ENCODE results near the gene IFT20. TPM values are rescaled to one million over a fixed set of nuclear protein-coding genes. Genes with fewer than 3 reads are reported as not detected.

The IFT20 gene
- total RNA-seq, 1 experiment from 2014 or later = 21.0 TPM

GRCh38 chr17:28346746-28347246, 11.5 kb upstream of the IFT20 start:
- H3K27ac ChIP-seq (ENCODE audit: insufficient read length, low read depth, low read length) = no peak overlapping the region
- no peaks in the 10 kb centered on the region for H3K23me2 ChIP-seq (ENCODE audit: insufficient read length, low read depth, low read length, poor library complexity, severe bottlenecking)
- no peaks in the 10 kb centered on the region for H3K79me2 ChIP-seq (ENCODE audit: insufficient read depth, low read length)
- H3K18ac ChIP-seq (ENCODE audit: insufficient read length, low read depth, low read length) = no peak overlapping the region
- H4K20me1 ChIP-seq (ENCODE audit: control insufficient read depth, insufficient read depth, insufficient read length) = no peaks in the 10 kb centered on the region
- no peak overlapping the region for H4K91ac ChIP-seq (ENCODE audit: insufficient read length, low read depth, low read length)
- peak; percentile 49 for DNase-seq
- no peak overlapping the region for H2AK5ac ChIP-seq (ENCODE audit: insufficient read length, low read length)
- Mint-ChIP-seq H3K4me1 (peaks cover 16 to 17% of the 10 kb centered on the region in 2 experiments), H3K27me3 (ENCODE audit: low read depth) (no peaks in the 10 kb centered on the region), H3K36me3 (ENCODE audit: insufficient read depth in 1 of 3, low read depth in 3 of 3) (peaks cover 23 to 88% (median 69%) of the 10 kb centered on the region in 3 experiments; a peak in 6 of 7 replicates), H3K9me3 (no peaks in the 10 kb centered on the region), H3K4me3 (no peak overlapping the region; a peak in 1 of 5 replicates), H3K27ac (peak overlapping the region in 2 of 3 experiments; percentile 73 to 76; a peak in 3 of 7 replicates)
- no peak overlapping the region for H3K9ac ChIP-seq (ENCODE audit: extremely low read depth, insufficient read length, low read length)
- H4K5ac ChIP-seq (ENCODE audit: insufficient read length, low read depth, low read length) = no peak overlapping the region
- H3K79me1 ChIP-seq (ENCODE audit: insufficient read depth, low read depth, low read length, poor library complexity, severe bottlenecking) = no peaks in the 10 kb centered on the region
- WGBS (ENCODE audit: extremely low coverage, insufficient read length, low lambda C conversion rate) = no CpG with 5 or more reads among the region's 7 CpGs
- no peak overlapping the region for H2AFZ ChIP-seq (ENCODE audit: low read length)
- no peak overlapping the region for H2BK120ac ChIP-seq (ENCODE audit: low read depth, low read length, poor library complexity, severe bottlenecking)
- no peak overlapping the region for H4K8ac ChIP-seq (replicated peaks; ENCODE audit: insufficient read length, low read depth, low read length)
- no peak overlapping the region for H3K4me2 ChIP-seq (ENCODE audit: insufficient read depth, insufficient read length, low read length)
- no peak overlapping the region for H2BK15ac ChIP-seq (ENCODE audit: low read depth, low read length)
- H3K4me1 ChIP-seq (ENCODE audit: insufficient read depth, low read length) = no peaks in the 10 kb centered on the region
- H3K23ac ChIP-seq (ENCODE audit: insufficient read length, low read depth, low read length) = no peak overlapping the region
- H2BK5ac ChIP-seq (ENCODE audit: insufficient read length, low read length) = no peak overlapping the region
- H3K4ac ChIP-seq (ENCODE audit: low read depth, low read length) = no peak overlapping the region
- H3K56ac ChIP-seq (ENCODE audit: insufficient read length, low read depth, low read length) = no peak overlapping the region
- H3K9me3 ChIP-seq (ENCODE audit: control insufficient read depth, low read depth, low read length) = no peaks in the 10 kb centered on the region
- no peak overlapping the region for H3K14ac ChIP-seq (ENCODE audit: insufficient read depth, low read length)
- no peaks in the 10 kb centered on the region for H3K27me3 ChIP-seq (ENCODE audit: insufficient read depth, low read length)
- no peak overlapping the region for H3T11ph ChIP-seq (ENCODE audit: low read length)
- H2BK12ac ChIP-seq (ENCODE audit: insufficient read length, low read depth, low read length) = no peak overlapping the region
- no peak overlapping the region for H2BK20ac ChIP-seq (ENCODE audit: low read depth, low read length, poor library complexity, severe bottlenecking)
- peak; percentile 51; the same call in 2 of the 3 replicates for TF ChIP-seq CTCF (conservative IDR thresholded peaks at IDR 0.05)
